CD14-positive monocyte (primary cell): Measurements from ENCODE around the gene MMEL1. TPM values are rescaled to one million over a fixed set of nuclear protein-coding genes. Genes with fewer than 3 reads are reported as not detected.

Experiments
- DNase-seq, 3 donors: peaks; one replicate each; pipeline ENCODE4 v3.0.0-alpha.2; 2011 to 2022
- H2AFZ ChIP-seq: 2 replicates; pipeline ENCODE4 v1.6.0; 2012; ENCODE audit warnings: mild to moderate bottlenecking, low read depth, low read length, inconsistent platforms; ENCODE audit not compliant: insufficient read depth, poor library complexity, severe bottlenecking
- H3K27ac ChIP-seq, 2 donors: 1 replicate in 1 of 2; 2 replicates in 1 of 2; pipeline ENCODE4 v1.5.1; 2012 to 2013; ENCODE audit warnings: low read length in 2 of 2, control low read depth in 1 of 2, inconsistent platforms in 1 of 2, low read depth in 1 of 2, mild to moderate bottlenecking in 1 of 2
- H3K27me3 ChIP-seq, 2 donors: one replicate each; pipeline versions ENCODE4 v1.6.0 to v1.6.1; 2011 to 2013; ENCODE audit warnings: low read length in 2 of 2; ENCODE audit not compliant: control insufficient read depth in 2 of 2, insufficient read depth in 2 of 2
- H3K36me3 ChIP-seq, 2 donors: replicated peaks in 1 of 2; 1 replicate in 1 of 2; 2 replicates in 1 of 2; pipeline versions ENCODE4 v1.5.1 to v1.6.1; 2012 to 2013; ENCODE audit warnings: low read length in 2 of 2, control low read depth in 1 of 2, inconsistent platforms in 1 of 2, mild to moderate bottlenecking in 1 of 2; ENCODE audit not compliant: insufficient read depth in 2 of 2, control insufficient read depth in 1 of 2
- H3K4me1 ChIP-seq, 2 donors: 1 replicate in 1 of 2; 2 replicates in 1 of 2; pipeline versions ENCODE4 v1.5.1 to v1.6.1; 2012 to 2013; ENCODE audit warnings: low read length in 2 of 2, control low read depth in 1 of 2, inconsistent platforms in 1 of 2, mild to moderate bottlenecking in 1 of 2, moderate library complexity in 1 of 2; ENCODE audit not compliant: insufficient read depth in 2 of 2, control insufficient read depth in 1 of 2
- H3K4me2 ChIP-seq: replicated peaks from 2 replicates; pipeline ENCODE3; 2012; ENCODE audit warnings: low read length, moderate library complexity, mild to moderate bottlenecking; ENCODE audit not compliant: poor library complexity, severe bottlenecking; ENCODE audit errors: extremely low read depth
- H3K4me3 ChIP-seq, 3 experiments: fragments of 200-600 bp in 1 of 3; sonication (generic) in 1 of 3; replicated peaks in 1 of 3; 1 replicate in 2 of 3; 2 replicates in 1 of 3; pipeline ENCODE4 v1.5.1; 2011 to 2013; ENCODE audit warnings: low read length in 3 of 3, mild to moderate bottlenecking in 3 of 3, control low read depth in 2 of 3, low read depth in 2 of 3, inconsistent platforms in 1 of 3, moderate library complexity in 1 of 3
- H3K79me2 ChIP-seq: 2 replicates; pipeline ENCODE4 v1.6.0; 2012; ENCODE audit warnings: mild to moderate bottlenecking, control low read depth, inconsistent platforms, low read length, moderate library complexity; ENCODE audit not compliant: insufficient read depth
- H3K9ac ChIP-seq: 2 replicates; pipeline ENCODE4 v1.6.0; 2017; ENCODE audit warnings: low read length, mild to moderate bottlenecking; ENCODE audit not compliant: insufficient read depth, poor library complexity, severe bottlenecking
- H3K9me3 ChIP-seq, 2 donors: replicated peaks in 1 of 2; 1 replicate in 1 of 2; 2 replicates in 1 of 2; pipeline versions ENCODE4 v1.5.1 to v1.6.1; 2012 to 2013; ENCODE audit warnings: low read length in 2 of 2, control low read depth in 1 of 2; ENCODE audit not compliant: control insufficient read depth in 1 of 2, insufficient read depth in 1 of 2
- H4K20me1 ChIP-seq: 2 replicates; pipeline ENCODE4 v1.6.0; 2012; ENCODE audit warnings: mild to moderate bottlenecking, low read length, control low read depth, moderate library complexity; ENCODE audit not compliant: insufficient read depth
- H3K27ac Mint-ChIP-seq, 7 donors: one replicate each; pipeline ENCODE4 v1.8.0; 2020; ENCODE audit warnings: mild to moderate bottlenecking in 7 of 7, mixed read lengths in 7 of 7, moderate library complexity in 6 of 7, inconsistent platforms in 2 of 7
- H3K27me3 Mint-ChIP-seq, 3 donors: one replicate each; pipeline ENCODE4 v1.8.0; 2021 to 2022; ENCODE audit warnings: low read depth in 3 of 3, mild to moderate bottlenecking in 3 of 3, mixed read lengths in 3 of 3, moderate library complexity in 3 of 3, inconsistent platforms in 1 of 3
- H3K36me3 Mint-ChIP-seq, 2 donors: one replicate each; pipeline ENCODE4 v1.8.0; 2020; ENCODE audit warnings: mixed read lengths in 2 of 2, inconsistent platforms in 1 of 2, mild to moderate bottlenecking in 1 of 2
- H3K4me1 Mint-ChIP-seq: one replicate; pipeline ENCODE4 v1.8.0; 2020; ENCODE audit warnings: mild to moderate bottlenecking, mixed read lengths
- H3K4me3 Mint-ChIP-seq, 2 donors: one replicate each; pipeline ENCODE4 v1.8.0; 2020; ENCODE audit warnings: mild to moderate bottlenecking in 2 of 2, mixed read lengths in 2 of 2, moderate library complexity in 1 of 2
- H3K9me3 Mint-ChIP-seq, 7 donors: one replicate each; pipeline ENCODE4 v1.8.0; 2020 to 2022; ENCODE audit warnings: mixed read lengths in 7 of 7, mild to moderate bottlenecking in 6 of 7, moderate library complexity in 6 of 7, inconsistent platforms in 2 of 7
- WGBS: methylation state at CpG from one replicate; pipeline ENCODE4 v1.1.5; 2013; ENCODE audit warnings: missing lambda C conversion rate; ENCODE audit not compliant: insufficient coverage; 5-methylcytosine and 5-hydroxymethylcytosine counted together
- intact Hi-C, 2 donors: fragments of 100-400 bp; cut with micrococcal nuclease; formaldehyde crosslinking; loops; one replicate each; pipeline versions ENCODE4 v1.15.0 to v1.15.1; 2023
- polyA plus RNA-seq, 3 donors: library from polyadenylated mRNA; depleted of rRNA in 1 of 3; unstranded in 2 of 3; stranded (reverse) in 1 of 3; fragments of 300-500 nt in 2 of 3; fragments of >200 nt in 1 of 3; fragmentation: Illumina TruSeq in 2 of 3; gene quantifications; 1 replicate in 2 of 3; 2 replicates in 1 of 3; pipeline ENCODE4 v1.2.3, GENCODE V29; 2012 to 2021
- TF ChIP-seq, protein P1 (sequence below): fragments of 200-600 bp; IDR thresholded peaks from one replicate; pipeline ENCODE4 v1.8.0; 2022; ENCODE audit warnings: antibody characterized with exemption, mild to moderate bottlenecking

MMEL1 gene
- polyA plus RNA-seq, 3 donors: 1.1 to 4.4 (median 1.9) TPM

DNA sequence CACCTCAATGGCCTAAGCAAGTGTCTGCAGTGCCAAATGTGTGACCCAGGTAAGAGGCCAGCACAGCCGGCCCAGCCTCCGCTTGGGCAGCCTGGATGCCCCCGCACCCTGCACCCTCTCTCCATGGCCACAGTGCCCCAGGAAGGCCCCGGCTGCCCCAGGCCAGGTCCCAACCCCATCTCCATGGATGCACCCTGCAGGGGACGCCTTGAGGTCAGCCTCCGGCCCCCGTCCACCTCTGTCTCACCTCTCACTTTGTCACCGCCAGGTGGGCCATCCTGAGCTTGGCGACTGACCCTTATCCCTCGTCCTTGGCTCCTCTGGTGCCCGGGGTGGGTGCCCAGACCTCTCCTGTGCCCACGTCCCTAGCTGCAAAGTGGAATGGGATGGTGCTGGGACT is 74.4 kb downstream of the MMEL1 start:
- no peaks in the 10 kb centered on the region for H3K27me3 ChIP-seq
- no peak overlapping the region for H3K4me3 Mint-ChIP-seq
- H3K36me3 Mint-ChIP-seq: peaks cover 40 to 54% of the 10 kb centered on the region in 2 donors
- peak overlapping the region in 2 of 7 donors; percentile 25 to 31 for H3K27ac Mint-ChIP-seq
- no peak overlapping the region for H3K27ac ChIP-seq
- H3K4me1 ChIP-seq: peaks cover 35 to 39% of the 10 kb centered on the region in 2 donors
- no peak overlapping the region for H3K4me3 ChIP-seq
- no peak overlapping the region for H2AFZ ChIP-seq
- DNase-seq: no peak
- peaks cover 0 to 3% (median 0%) of the 10 kb centered on the region in 7 donors for H3K9me3 Mint-ChIP-seq
- no peak overlapping the region for H3K9ac ChIP-seq
- H3K4me2 ChIP-seq: no peak overlapping the region
- WGBS: 98% methylated on average over 11 of the region's 12 CpGs
- H3K9me3 ChIP-seq: no peaks in the 10 kb centered on the region
- peaks cover 26% of the 10 kb centered on the region for H3K4me1 Mint-ChIP-seq
- H3K79me2 ChIP-seq: peaks cover 27% of the 10 kb centered on the region
- peaks cover 57 to 59% of the 10 kb centered on the region in 2 donors for H3K36me3 ChIP-seq
- intact Hi-C loops: no loop called here
- H4K20me1 ChIP-seq: peaks cover 58% of the 10 kb centered on the region
- peaks cover 9 to 16% (median 13%) of the 10 kb centered on the region in 3 donors for H3K27me3 Mint-ChIP-seq
- TF ChIP-seq, protein P1, sequence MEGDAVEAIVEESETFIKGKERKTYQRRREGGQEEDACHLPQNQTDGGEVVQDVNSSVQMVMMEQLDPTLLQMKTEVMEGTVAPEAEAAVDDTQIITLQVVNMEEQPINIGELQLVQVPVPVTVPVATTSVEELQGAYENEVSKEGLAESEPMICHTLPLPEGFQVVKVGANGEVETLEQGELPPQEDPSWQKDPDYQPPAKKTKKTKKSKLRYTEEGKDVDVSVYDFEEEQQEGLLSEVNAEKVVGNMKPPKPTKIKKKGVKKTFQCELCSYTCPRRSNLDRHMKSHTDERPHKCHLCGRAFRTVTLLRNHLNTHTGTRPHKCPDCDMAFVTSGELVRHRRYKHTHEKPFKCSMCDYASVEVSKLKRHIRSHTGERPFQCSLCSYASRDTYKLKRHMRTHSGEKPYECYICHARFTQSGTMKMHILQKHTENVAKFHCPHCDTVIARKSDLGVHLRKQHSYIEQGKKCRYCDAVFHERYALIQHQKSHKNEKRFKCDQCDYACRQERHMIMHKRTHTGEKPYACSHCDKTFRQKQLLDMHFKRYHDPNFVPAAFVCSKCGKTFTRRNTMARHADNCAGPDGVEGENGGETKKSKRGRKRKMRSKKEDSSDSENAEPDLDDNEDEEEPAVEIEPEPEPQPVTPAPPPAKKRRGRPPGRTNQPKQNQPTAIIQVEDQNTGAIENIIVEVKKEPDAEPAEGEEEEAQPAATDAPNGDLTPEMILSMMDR: no peak

DNA sequence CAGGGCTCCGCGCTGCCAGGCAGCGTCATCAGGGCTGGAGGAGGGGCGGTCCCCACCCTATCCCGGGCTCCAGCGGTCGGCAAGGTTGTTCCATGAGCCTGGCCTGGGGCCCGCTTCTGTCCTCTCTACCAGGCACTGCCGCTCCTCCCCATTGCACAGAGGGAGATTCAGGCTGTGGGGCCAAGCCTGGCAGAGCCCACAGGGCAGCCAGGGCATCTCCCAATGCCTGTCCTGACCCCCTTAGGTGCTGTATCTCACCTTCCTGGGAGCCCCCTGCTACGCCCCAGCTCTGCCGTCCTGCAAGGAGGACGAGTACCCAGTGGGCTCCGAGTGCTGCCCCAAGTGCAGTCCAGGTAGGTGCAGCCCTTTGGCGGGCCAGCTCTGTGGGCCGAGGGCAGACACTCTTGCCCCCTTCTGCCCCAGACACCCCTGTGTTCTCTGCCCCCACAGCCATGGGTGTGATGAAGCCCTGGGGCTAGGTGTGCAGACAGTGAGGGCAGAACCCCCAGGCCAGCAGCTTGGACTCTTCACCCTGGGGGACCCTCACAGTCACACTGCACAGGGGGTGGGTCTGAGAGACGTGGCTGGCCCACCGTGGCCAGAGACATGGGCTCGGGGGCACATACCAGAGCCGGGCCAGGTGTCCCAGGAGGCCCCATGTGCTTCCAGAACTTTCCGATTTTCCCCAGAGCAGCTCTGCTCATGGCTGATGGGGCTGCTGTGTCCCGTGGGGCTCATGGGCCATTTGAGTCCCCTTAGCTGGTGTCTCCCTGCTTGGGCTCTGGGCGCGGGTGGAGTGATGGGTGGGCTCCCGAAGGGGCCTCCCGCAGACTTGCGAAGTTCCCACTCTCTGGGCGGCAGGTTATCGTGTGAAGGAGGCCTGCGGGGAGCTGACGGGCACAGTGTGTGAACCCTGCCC is 75.1 kb downstream of the MMEL1 start:
- H4K20me1 ChIP-seq: peaks cover 51% of the 10 kb centered on the region
- Mint-ChIP-seq H3K27ac (peak overlapping the region in 4 of 7 donors; percentile 46 to 98 (median 76)), H3K27me3 (peaks cover 9 to 14% (median 13%) of the 10 kb centered on the region in 3 donors), H3K36me3 (peaks cover 35 to 49% of the 10 kb centered on the region in 2 donors), H3K4me3 (peak overlapping the region; percentile 93 to 96), H3K9me3 (peaks cover 0 to 3% (median 0%) of the 10 kb centered on the region in 7 donors), H3K4me1 (peaks cover 26% of the 10 kb centered on the region)
- peaks cover 51 to 52% of the 10 kb centered on the region in 2 donors for H3K36me3 ChIP-seq
- intact Hi-C loops: no loop called here
- H3K4me3 ChIP-seq: peak overlapping the region; percentile 77 to 98 (median 82)
- H3K9ac ChIP-seq: peak overlapping the region; percentile 93
- peak overlapping the region; percentile 97 for H3K4me2 ChIP-seq
- no peaks in the 10 kb centered on the region for H3K27me3 ChIP-seq
- H3K4me1 ChIP-seq: peaks cover 35 to 39% of the 10 kb centered on the region in 2 donors
- H3K27ac ChIP-seq: peak overlapping the region in 1 of 2 donors; percentile 97
- H3K79me2 ChIP-seq: peaks cover 27% of the 10 kb centered on the region
- H2AFZ ChIP-seq: no peak overlapping the region
- TF ChIP-seq, protein P1: no peak
- WGBS: 89% methylated on average over 28 of the region's 30 CpGs
- no peak for DNase-seq
- no peaks in the 10 kb centered on the region for H3K9me3 ChIP-seq
